ENCODE results near the gene LIN52. TPM values are rescaled to one million over a fixed set of nuclear protein-coding genes. Genes with fewer than 3 reads are reported as not detected.

Gene LIN52
- total RNA-seq, 2 donors from 2014 or later, result 8.7 to 22.1 TPM

DNA sequence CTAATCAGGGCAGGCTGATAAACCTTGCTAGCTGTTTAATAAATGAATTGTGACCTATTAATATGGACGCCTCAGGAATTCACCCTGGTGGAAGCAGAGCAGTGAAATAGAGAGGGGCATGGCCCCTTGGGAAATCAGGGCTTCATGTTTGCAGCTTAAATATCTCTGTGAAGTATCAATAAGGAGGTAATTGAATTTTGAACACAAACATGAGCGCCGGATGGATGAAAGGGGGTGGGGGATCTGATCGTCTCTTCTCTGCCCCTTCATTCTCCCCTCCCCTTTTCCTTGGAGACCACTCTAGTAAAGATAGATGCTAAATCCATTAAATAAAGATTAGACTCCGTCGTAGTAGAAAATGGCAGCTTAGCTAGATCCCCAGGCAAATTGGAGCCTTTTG, 70.5 kb downstream of the LIN52 start:
- Histone ChIP-seq H3K9me3 (no peaks in the 10 kb centered on the region), H3K27ac (no peak overlapping the region), H3K27me3 (replicated peaks; ENCODE audit: insufficient read depth) (no peaks in the 10 kb centered on the region), H3K4me1 (ENCODE audit: control insufficient read depth in 1 of 2, low read depth in 2 of 2) (no peaks in the 10 kb centered on the region), H3K36me3 (no peaks in the 10 kb centered on the region), H3K4me3 (no peak overlapping the region)
- ATAC-seq (ENCODE audit: insufficient number of reproducible peaks, low FRiP score, low read depth) (no peak), DNase-seq (ENCODE audit: low spot score) (no peak)
- TF ChIP-seq, protein P1, sequence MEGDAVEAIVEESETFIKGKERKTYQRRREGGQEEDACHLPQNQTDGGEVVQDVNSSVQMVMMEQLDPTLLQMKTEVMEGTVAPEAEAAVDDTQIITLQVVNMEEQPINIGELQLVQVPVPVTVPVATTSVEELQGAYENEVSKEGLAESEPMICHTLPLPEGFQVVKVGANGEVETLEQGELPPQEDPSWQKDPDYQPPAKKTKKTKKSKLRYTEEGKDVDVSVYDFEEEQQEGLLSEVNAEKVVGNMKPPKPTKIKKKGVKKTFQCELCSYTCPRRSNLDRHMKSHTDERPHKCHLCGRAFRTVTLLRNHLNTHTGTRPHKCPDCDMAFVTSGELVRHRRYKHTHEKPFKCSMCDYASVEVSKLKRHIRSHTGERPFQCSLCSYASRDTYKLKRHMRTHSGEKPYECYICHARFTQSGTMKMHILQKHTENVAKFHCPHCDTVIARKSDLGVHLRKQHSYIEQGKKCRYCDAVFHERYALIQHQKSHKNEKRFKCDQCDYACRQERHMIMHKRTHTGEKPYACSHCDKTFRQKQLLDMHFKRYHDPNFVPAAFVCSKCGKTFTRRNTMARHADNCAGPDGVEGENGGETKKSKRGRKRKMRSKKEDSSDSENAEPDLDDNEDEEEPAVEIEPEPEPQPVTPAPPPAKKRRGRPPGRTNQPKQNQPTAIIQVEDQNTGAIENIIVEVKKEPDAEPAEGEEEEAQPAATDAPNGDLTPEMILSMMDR (IDR thresholded peaks at IDR 0.05), result no peak

DNA sequence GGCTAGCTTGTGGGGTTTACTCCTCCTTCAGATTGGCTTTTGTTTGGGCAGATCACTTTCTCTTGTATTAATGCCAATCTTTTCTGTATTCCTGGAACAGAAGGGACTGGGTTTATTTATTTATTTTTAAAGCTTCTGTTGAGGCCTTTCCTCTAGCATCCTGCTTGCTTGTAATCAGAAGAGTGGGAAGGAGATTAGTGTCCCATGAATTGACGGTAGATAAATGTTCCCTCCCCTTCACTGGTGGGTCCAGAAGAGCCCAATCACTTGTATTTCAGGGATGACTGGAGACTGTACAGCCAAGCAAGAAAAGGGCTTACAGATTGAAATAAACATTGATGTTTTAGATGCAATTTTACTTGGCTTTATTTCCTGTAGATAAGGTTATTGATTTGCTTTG, 71.0 kb downstream of the LIN52 start:
- H3K27me3 ChIP-seq (replicated peaks; ENCODE audit: insufficient read depth), result no peaks in the 10 kb centered on the region
- no peak for DNase-seq (ENCODE audit: low spot score)
- TF ChIP-seq, protein P1 (IDR thresholded peaks at IDR 0.05), result no peak
- no peaks in the 10 kb centered on the region for H3K9me3 ChIP-seq
- no peak for ATAC-seq (ENCODE audit: insufficient number of reproducible peaks, low FRiP score, low read depth)
- H3K4me1 ChIP-seq (ENCODE audit: control insufficient read depth in 1 of 2, low read depth in 2 of 2), result no peaks in the 10 kb centered on the region
- no peaks in the 10 kb centered on the region for H3K36me3 ChIP-seq
- no peak overlapping the region for H3K4me3 ChIP-seq
- no peak overlapping the region for H3K27ac ChIP-seq

DNA sequence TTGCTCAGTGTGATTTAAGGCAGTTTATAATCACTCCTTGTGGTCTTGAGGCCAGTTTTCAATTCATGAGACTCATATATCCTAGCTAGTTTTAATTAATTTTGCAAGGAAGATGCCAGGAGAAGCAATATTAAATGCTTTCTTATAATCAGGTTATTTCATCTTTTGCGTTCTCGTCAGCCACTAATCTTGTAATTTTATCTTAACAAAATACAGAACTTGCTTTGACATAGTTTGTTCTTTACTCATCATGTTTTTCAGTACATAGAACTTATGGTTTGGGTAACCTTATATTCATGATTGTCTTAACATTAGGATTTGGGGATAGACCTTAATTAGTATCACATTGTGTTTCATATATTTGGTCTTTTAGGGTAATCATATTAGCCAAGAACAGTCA, 76.0 kb downstream of the LIN52 start:
- no peaks in the 10 kb centered on the region for H3K9me3 ChIP-seq
- H3K4me1 ChIP-seq (ENCODE audit: control insufficient read depth in 1 of 2, low read depth in 2 of 2), result no peaks in the 10 kb centered on the region
- no peak overlapping the region for H3K27ac ChIP-seq
- no peaks in the 10 kb centered on the region for H3K27me3 ChIP-seq (replicated peaks; ENCODE audit: insufficient read depth)
- peaks cover 3% of the 10 kb centered on the region for H3K36me3 ChIP-seq
- ATAC-seq (ENCODE audit: insufficient number of reproducible peaks, low FRiP score, low read depth), result no peak
- H3K4me3 ChIP-seq, result no peak overlapping the region
- DNase-seq (ENCODE audit: low spot score), result no peak
- TF ChIP-seq, protein P1 (IDR thresholded peaks at IDR 0.05), result no peak

DNA sequence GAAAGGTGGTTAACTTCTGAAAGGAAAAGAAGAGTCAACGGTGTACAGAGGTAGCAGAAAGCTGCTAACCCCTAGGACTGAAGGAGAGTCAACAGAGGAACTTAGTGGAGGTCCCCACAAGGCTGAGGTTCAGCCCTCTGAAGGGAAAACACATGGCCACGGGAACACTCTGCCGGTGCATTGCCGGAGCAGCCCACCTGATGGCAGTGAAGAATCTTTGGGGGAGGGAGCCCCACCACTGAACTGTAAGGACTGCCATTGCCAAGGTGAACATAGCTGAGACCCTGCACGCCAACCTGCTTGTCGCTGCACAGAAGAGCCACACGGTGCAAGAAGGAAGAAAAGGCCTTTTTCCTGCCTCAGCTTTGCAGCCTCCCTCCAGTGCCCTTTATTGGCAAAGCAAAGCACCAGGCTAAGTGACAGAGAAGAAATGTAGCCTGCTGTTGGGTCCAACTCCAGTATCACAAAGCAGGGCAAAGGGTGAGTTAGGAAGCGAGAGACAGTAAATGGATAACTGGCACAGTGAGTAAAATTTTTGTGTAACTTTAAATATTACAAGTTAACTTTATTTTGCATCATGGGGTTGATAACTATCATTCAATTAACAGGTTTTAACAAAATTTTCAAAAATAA, 76.9 kb downstream of the LIN52 start:
- no peaks in the 10 kb centered on the region for H3K4me1 ChIP-seq (ENCODE audit: control insufficient read depth in 1 of 2, low read depth in 2 of 2)
- peaks cover 3% of the 10 kb centered on the region for H3K36me3 ChIP-seq
- no peak for DNase-seq (ENCODE audit: low spot score)
- ATAC-seq (ENCODE audit: insufficient number of reproducible peaks, low FRiP score, low read depth), result no peak
- TF ChIP-seq, protein P1 (IDR thresholded peaks at IDR 0.05), result no peak
- H3K9me3 ChIP-seq, result no peaks in the 10 kb centered on the region
- H3K27ac ChIP-seq, result no peak overlapping the region
- H3K27me3 ChIP-seq (replicated peaks; ENCODE audit: insufficient read depth), result no peaks in the 10 kb centered on the region
- no peak overlapping the region for H3K4me3 ChIP-seq

DNA sequence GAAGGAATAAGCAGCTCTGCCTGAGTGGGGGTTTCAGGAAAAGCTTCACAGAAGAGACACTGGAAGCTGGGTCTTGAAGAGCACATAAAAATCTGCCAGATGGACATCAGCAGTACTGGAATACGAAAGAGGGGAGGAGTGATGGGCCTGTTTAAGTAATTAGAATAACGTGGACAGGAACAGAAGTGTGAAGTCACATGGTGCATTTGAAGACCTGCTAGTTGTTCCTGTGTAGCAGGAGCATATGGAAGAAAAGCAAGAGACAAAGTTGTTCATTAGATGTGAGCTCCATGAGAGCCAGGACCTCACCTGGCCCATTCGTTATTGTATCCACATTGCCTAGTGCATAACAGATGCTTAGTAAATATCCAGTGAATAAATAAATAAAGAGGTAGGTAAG, 85.2 kb downstream of the LIN52 start:
- DNase-seq (ENCODE audit: low spot score), result no peak
- Histone ChIP-seq H3K27me3 (replicated peaks; ENCODE audit: insufficient read depth) (no peaks in the 10 kb centered on the region), H3K27ac (no peak overlapping the region), H3K36me3 (no peaks in the 10 kb centered on the region), H3K4me1 (ENCODE audit: control insufficient read depth in 1 of 2, low read depth in 2 of 2) (no peaks in the 10 kb centered on the region), H3K9me3 (no peaks in the 10 kb centered on the region), H3K4me3 (no peak overlapping the region)
- TF ChIP-seq, protein P1 (IDR thresholded peaks at IDR 0.05), result no peak
- no peak for ATAC-seq (ENCODE audit: insufficient number of reproducible peaks, low FRiP score, low read depth)

Measured in thoracic aorta (tissue), 2 donors.